K562 (cell line): ENCODE measurements around the gene CTSZ. TPM values are rescaled to one million over a fixed set of nuclear protein-coding genes. Genes with fewer than 3 reads are reported as not detected.

ENCODE experiments used
- CEBPB ChIP-seq: fragments of 450-650 bp; IDR thresholded peaks from 2 replicates; pipeline ENCODE4 v1.6.1; 2016; ENCODE audit warnings: missing genetic modification characterization, missing compliant biosample characterization
- CHD1 ChIP-seq: fragments of 200-600 bp; sonication (generic); IDR thresholded peaks from one replicate; pipeline ENCODE4 v1.6.1; 2012; ENCODE audit warnings: mild to moderate bottlenecking, moderate library complexity, low read length, inconsistent platforms
- CREB3L1 ChIP-seq: fragments of 450-650 bp; IDR thresholded peaks from 2 replicates; pipeline ENCODE4 v1.6.1; 2014; ENCODE audit warnings: low read depth, mild to moderate bottlenecking, moderate library complexity, borderline replicate concordance
- CREBBP ChIP-seq: IDR thresholded peaks from one replicate; pipeline ENCODE4 v1.6.1; 2012; ENCODE audit warnings: low read depth, mild to moderate bottlenecking, control low read depth, inconsistent platforms, low read length
- ETS1 ChIP-seq: conservative IDR thresholded peaks from 2 replicates; pipeline ENCODE4 v1.6.1; 2011; ENCODE audit warnings: low read depth, mild to moderate bottlenecking, low read length; ENCODE audit not compliant: control insufficient read depth
- EWSR1 ChIP-seq: fragments of 450-650 bp; IDR thresholded peaks from 2 replicates; pipeline ENCODE4 v1.6.1; 2018; ENCODE audit warnings: borderline replicate concordance, mild to moderate bottlenecking, low read depth, moderate library complexity; ENCODE audit not compliant: partially characterized antibody
- HDAC3 ChIP-seq: fragments of 450-650 bp; IDR thresholded peaks from 2 replicates; pipeline ENCODE4 v1.6.1; 2018; ENCODE audit warnings: borderline replicate concordance, mild to moderate bottlenecking, moderate library complexity; ENCODE audit not compliant: partially characterized antibody
- HES1 ChIP-seq: fragments of 450-650 bp; IDR thresholded peaks from 2 replicates; pipeline ENCODE4 v1.6.1; 2016; ENCODE audit warnings: low read depth, mild to moderate bottlenecking, moderate library complexity
- HNRNPL ChIP-seq: fragments of 200-400 bp; formaldehyde crosslinking; IDR thresholded peaks from 2 replicates; pipeline ENCODE4 v1.6.1; 2017; ENCODE audit warnings: low read depth, mild to moderate bottlenecking, low read length
- NFE2 ChIP-seq: IDR thresholded peaks from 2 replicates; pipeline ENCODE4 v1.6.1; 2014; ENCODE audit warnings: antibody characterized with exemption, low read depth
- NFRKB ChIP-seq: fragments of 450-650 bp; IDR thresholded peaks from 2 replicates; pipeline ENCODE4 v1.6.1; 2016; ENCODE audit warnings: low read depth
- NFXL1 ChIP-seq: fragments of 450-650 bp; formaldehyde crosslinking; IDR thresholded peaks from 2 replicates; pipeline ENCODE4 v1.4.0; 2021; ENCODE audit warnings: mild to moderate bottlenecking
- SPI1 ChIP-seq: IDR thresholded peaks from 2 replicates; pipeline ENCODE4 v1.6.1; 2011; ENCODE audit warnings: low read depth, low read length, control low read depth, borderline replicate concordance
- TCFL5 ChIP-seq: fragments of 250-450 bp; sonication (Bioruptor Pico); conservative IDR thresholded peaks from 2 replicates; pipeline ENCODE4 v1.6.1; 2021; ENCODE audit warnings: mild to moderate bottlenecking, moderate library complexity, matching md5 sums
- TEAD1 ChIP-seq, 2 experiments: fragments of 450-650 bp in 1 of 2; sonication (generic) in 1 of 2; formaldehyde crosslinking; IDR thresholded peaks; 2 replicates each; pipeline versions ENCODE4 v1.4.0 to v1.8.0; 2020 to 2022; ENCODE audit warnings: mild to moderate bottlenecking in 2 of 2, missing genetic modification reagents in 1 of 2
- ZC3H4 ChIP-seq: sonication (generic); formaldehyde crosslinking; IDR thresholded peaks from 2 replicates; pipeline ENCODE4 v1.9.0; 2021; ENCODE audit warnings: missing genetic modification reagents, borderline replicate concordance
- ZNF76 ChIP-seq: fragments of 250-450 bp; sonication (Bioruptor Pico); IDR thresholded peaks from 2 replicates; pipeline ENCODE4 v1.4.0; 2020; ENCODE audit warnings: mild to moderate bottlenecking, moderate library complexity, borderline replicate concordance
- polyA plus RNA-seq, 8 experiments: library from polyadenylated mRNA; depleted of rRNA in 4 of 8; stranded (reverse) in 5 of 8; unstranded in 3 of 8; fragments of >200 nt; fragmentation: Nextera tagmentation in 2 of 8; fragmentation: Illumina TruSeq in 1 of 8; extraction: Ambion mirVana in 2 of 8; extraction: Trizol in 1 of 8; gene quantifications; 2 replicates each; pipeline versions ENCODE4 v1.2.1 to v1.2.3, GENCODE V29; 2011 to 2014; ENCODE audit warnings: inconsistent platforms in 1 of 8, missing spikeins in 1 of 8
- total RNA-seq, 7 experiments: library from RNA; depleted of rRNA in 6 of 7; stranded (reverse); fragments of >200 nt in 6 of 7; fragmentation: Illumina TruSeq in 2 of 7; extraction: Trizol in 2 of 7; gene quantifications; 2 replicates each; pipeline versions ENCODE4 v1.2.1 to v1.2.3, GENCODE V29; 2011 to 2021; ENCODE audit warnings: low replicate concordance in 1 of 7
- TF ChIP-seq, protein P1 (sequence below): IDR thresholded peaks from 3 replicates; pipeline ENCODE4 v1.6.1; 2011; ENCODE audit warnings: borderline replicate concordance, mild to moderate bottlenecking; ENCODE audit not compliant: insufficient read length, insufficient read depth

The CTSZ gene
- total and polyA plus RNA-seq, 9 of the 15 experiments (the other 6 are each of a cell fraction or from before 2014, with no cell fraction given), result 1.6 to 143 (median 82.8) TPM

DNA sequence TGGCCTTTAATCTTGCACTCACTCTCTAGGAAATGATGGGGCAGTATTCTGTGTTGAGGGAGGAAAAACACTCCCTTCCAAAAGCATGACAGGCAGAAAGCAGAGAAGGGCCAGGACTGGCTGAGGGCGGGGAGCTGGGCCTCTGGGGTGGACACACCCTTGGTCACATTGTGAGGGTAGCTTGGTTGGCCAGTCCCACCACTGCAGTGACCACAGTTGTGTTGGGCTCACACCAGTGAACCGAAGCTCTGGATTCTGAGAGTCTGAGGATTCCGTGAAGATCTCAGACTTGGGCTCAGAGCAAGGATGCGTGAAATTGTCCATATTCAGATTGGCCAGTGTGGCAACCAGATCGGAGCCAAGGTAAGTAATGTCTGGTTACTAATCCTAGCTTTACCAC is 12.2 kb upstream of the CTSZ start, which contains the start of gene TUBB1 (continued):
- TF ChIP-seq HNRNPL, result no peak
- TF ChIP-seq, protein P1, sequence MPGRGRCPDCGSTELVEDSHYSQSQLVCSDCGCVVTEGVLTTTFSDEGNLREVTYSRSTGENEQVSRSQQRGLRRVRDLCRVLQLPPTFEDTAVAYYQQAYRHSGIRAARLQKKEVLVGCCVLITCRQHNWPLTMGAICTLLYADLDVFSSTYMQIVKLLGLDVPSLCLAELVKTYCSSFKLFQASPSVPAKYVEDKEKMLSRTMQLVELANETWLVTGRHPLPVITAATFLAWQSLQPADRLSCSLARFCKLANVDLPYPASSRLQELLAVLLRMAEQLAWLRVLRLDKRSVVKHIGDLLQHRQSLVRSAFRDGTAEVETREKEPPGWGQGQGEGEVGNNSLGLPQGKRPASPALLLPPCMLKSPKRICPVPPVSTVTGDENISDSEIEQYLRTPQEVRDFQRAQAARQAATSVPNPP, result no peak
- no peak for TF ChIP-seq NFXL1 (CRISPR knock-in tag)
- no peak for TF ChIP-seq SPI1
- no peak for TF ChIP-seq ZC3H4
- TF ChIP-seq EWSR1, result no peak
- TF ChIP-seq TEAD1 (CRISPR knock-in tag; IDR thresholded peaks at IDR 0.05), result no peak
- TF ChIP-seq NFRKB, result no peak
- TF ChIP-seq HDAC3, result no peak
- no peak for TF ChIP-seq CREBBP
- no peak for TF ChIP-seq CHD1
- TF ChIP-seq TCFL5 (CRISPR knock-in tag), result no peak
- peak; percentile 60 for TF ChIP-seq NFE2
- TF ChIP-seq CREB3L1, result no peak
- no peak for TF ChIP-seq HES1
- no peak for TF ChIP-seq CEBPB (tag)
- no peak for TF ChIP-seq ZNF76
- TF ChIP-seq ETS1, result no peak
